Measurements from ENCODE around the gene FGF3.

FGF3 gene

GRCh38 chr11:69818603-69819441, at the start of gene FGF3:
Gene FGF3 (minus strand): TSS chr11:69819416. CDS start chr11:69818933, 483 bp downstream.
- no peak for DNase-seq

- no peak for DNase-seq
These were observed 49.7 kb upstream of the FGF3 start for GRCh38 chr11:69868871-69869270.

- no peak for DNase-seq
These were observed 49.0 kb upstream of the FGF3 start for GRCh38 chr11:69868006-69868810.

- no peak for DNase-seq
These were observed 48.1 kb upstream of the FGF3 start for GRCh38 chr11:69867076-69868005.

GRCh38 chr11:69866648-69867047, 47.4 kb upstream of the FGF3 start:
- DNase-seq: no peak

GRCh38 chr11:69865707-69866106, 46.5 kb upstream of the FGF3 start:
- no peak for DNase-seq

- no peak for DNase-seq
These were observed 45.8 kb upstream of the FGF3 start for GRCh38 chr11:69864686-69865661.

GRCh38 chr11:69863544-69864200, 44.5 kb upstream of the FGF3 start:
- no peak for DNase-seq

- DNase-seq: no peak
These were observed 43.8 kb upstream of the FGF3 start for GRCh38 chr11:69862797-69863543.

- DNase-seq: no peak
These were observed 43.1 kb upstream of the FGF3 start for GRCh38 chr11:69862331-69862771.

- DNase-seq: no peak
These were observed 42.7 kb upstream of the FGF3 start for GRCh38 chr11:69861901-69862300.

GRCh38 chr11:69860796-69861445, 41.7 kb upstream of the FGF3 start:
- no peak for DNase-seq

- no peak for DNase-seq
These were observed 41.0 kb upstream of the FGF3 start for GRCh38 chr11:69860244-69860643.

GRCh38 chr11:69859275-69859934, 40.2 kb upstream of the FGF3 start:
- DNase-seq: no peak

- DNase-seq: no peak
These were observed 36.2 kb upstream of the FGF3 start for GRCh38 chr11:69855421-69855820.

- no peak for DNase-seq
These were observed 35.5 kb upstream of the FGF3 start for GRCh38 chr11:69854713-69855112.

- DNase-seq: no peak
These were observed 32.8 kb upstream of the FGF3 start for GRCh38 chr11:69852056-69852455.

- DNase-seq: no peak
These were observed 29.0 kb upstream of the FGF3 start for GRCh38 chr11:69848201-69848600.

GRCh38 chr11:69844396-69844795, 25.2 kb upstream of the FGF3 start:
- DNase-seq: no peak
